HG02840 (cell line): Measurements from ENCODE around the gene IL25.
"Not testable (repeated sequence)": the region's sequence is repeated elsewhere in the genome, so short reads cannot be mapped to it uniquely, and the experiment has no call there.

Experiments used
- ATAC-seq: cut with Tn5 transposase; IDR thresholded peaks from one replicate; pipeline ENCODE4 v1.9.1; 2021; ENCODE audit warnings: mild to moderate bottlenecking, moderate library complexity, moderate number of reproducible peaks; ENCODE audit not compliant: unreplicated experiment, low FRiP score

The IL25 gene

GRCh38 chr14:23372509-23372908 is at the start of gene IL25:
Gene IL25, plus strand, starts transcription at chr14:23372809.
- no peak for ATAC-seq

- ATAC-seq, result no peak
These were observed 48.7 kb upstream of the IL25 start for GRCh38 chr14:23323838-23324454.

GRCh38 chr14:23324455-23324846 is 48.2 kb upstream of the IL25 start:
- no peak for ATAC-seq

GRCh38 chr14:23324993-23325392 is 47.6 kb upstream of the IL25 start:
- ATAC-seq, result no peak

GRCh38 chr14:23325746-23326145 is 46.9 kb upstream of the IL25 start:
- ATAC-seq, result not testable (repeated sequence)

GRCh38 chr14:23326491-23327332 is 45.9 kb upstream of the IL25 start:
- ATAC-seq, result no peak

GRCh38 chr14:23327947-23328744 is 44.5 kb upstream of the IL25 start:
- ATAC-seq, result no peak

GRCh38 chr14:23335623-23336022 is 37.0 kb upstream of the IL25 start:
- no peak for ATAC-seq

GRCh38 chr14:23339506-23340268 is 32.9 kb upstream of the IL25 start:
- ATAC-seq, result no peak

GRCh38 chr14:23344481-23344880 is 28.1 kb upstream of the IL25 start:
- no peak for ATAC-seq

GRCh38 chr14:23345987-23346692 is 26.5 kb upstream of the IL25 start:
- ATAC-seq, result no peak

GRCh38 chr14:23346693-23347405 is 25.8 kb upstream of the IL25 start:
- ATAC-seq, result no peak

- no peak for ATAC-seq
These were observed 25.0 kb upstream of the IL25 start for GRCh38 chr14:23347406-23348296.

- ATAC-seq, result no peak
These were observed 24.3 kb upstream of the IL25 start for GRCh38 chr14:23348297-23348655.

GRCh38 chr14:23349156-23349845 is 23.3 kb upstream of the IL25 start:
- no peak for ATAC-seq

GRCh38 chr14:23351681-23352505 is 20.7 kb upstream of the IL25 start:
- no peak for ATAC-seq
